Measurements from ENCODE around the gene RBM41.
A peak's percentile ranks its signal among the peaks of the same experiment; 100 is the strongest.
"Not testable (repeated sequence)": the region's sequence is repeated elsewhere in the genome, so short reads cannot be mapped to it uniquely, and the experiment has no call there.

The RBM41 gene

DNA sequence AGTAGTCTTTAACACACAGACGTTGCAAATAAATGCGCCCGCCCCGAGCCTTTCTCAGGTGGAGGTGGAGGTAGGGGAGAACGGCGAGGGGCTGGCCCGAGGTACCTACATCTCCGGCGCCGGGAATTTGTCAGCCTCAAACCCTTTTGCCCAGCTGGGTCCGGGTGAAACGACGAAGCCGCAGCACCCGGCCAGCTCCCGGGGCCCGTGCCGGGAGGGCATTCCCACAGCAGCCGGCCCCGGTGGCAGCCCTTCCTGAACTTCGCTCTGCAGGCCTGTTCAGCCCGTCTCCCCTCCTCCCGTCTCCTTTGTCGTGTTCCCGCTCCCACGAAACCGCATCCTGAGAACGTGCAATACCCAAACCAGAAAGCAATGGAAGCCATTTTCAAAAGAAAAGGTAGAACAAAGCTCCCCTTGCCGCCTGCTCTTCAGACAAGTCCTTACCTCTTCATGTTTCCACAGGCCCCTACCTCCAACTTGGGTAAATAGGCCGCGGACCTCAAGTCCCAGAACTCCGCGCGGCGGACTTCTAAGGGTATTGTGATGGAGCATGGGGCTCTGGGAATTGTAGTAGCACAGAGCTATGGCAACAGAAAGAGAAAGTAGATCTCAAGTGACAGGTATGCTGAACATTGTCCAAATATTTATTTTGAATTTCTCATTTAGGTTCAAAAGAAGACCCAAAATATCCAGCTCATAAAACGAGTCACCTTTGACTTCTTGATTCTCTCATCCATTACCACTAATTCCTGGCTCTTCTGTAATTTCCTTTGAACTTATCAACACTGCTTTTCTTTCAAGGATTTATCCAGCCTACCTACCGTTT, at the start of gene RBM41:
Gene RBM41 (minus strand): TSS at position 501 of the 826 bp plus-strand sequence. CDS start 49 bp downstream, at position 452.
- DNase-seq (ENCODE audit: low read depth) = peak; percentile 84
- H3K4me3 ChIP-seq (ENCODE audit: low read depth, low read length) = peak within 1 kb of the TSS; percentile 71
- TF ChIP-seq, protein P1, sequence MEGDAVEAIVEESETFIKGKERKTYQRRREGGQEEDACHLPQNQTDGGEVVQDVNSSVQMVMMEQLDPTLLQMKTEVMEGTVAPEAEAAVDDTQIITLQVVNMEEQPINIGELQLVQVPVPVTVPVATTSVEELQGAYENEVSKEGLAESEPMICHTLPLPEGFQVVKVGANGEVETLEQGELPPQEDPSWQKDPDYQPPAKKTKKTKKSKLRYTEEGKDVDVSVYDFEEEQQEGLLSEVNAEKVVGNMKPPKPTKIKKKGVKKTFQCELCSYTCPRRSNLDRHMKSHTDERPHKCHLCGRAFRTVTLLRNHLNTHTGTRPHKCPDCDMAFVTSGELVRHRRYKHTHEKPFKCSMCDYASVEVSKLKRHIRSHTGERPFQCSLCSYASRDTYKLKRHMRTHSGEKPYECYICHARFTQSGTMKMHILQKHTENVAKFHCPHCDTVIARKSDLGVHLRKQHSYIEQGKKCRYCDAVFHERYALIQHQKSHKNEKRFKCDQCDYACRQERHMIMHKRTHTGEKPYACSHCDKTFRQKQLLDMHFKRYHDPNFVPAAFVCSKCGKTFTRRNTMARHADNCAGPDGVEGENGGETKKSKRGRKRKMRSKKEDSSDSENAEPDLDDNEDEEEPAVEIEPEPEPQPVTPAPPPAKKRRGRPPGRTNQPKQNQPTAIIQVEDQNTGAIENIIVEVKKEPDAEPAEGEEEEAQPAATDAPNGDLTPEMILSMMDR (conservative IDR thresholded peaks at IDR 0.05; ENCODE audit: low read depth, low read length) = no peak

DNA sequence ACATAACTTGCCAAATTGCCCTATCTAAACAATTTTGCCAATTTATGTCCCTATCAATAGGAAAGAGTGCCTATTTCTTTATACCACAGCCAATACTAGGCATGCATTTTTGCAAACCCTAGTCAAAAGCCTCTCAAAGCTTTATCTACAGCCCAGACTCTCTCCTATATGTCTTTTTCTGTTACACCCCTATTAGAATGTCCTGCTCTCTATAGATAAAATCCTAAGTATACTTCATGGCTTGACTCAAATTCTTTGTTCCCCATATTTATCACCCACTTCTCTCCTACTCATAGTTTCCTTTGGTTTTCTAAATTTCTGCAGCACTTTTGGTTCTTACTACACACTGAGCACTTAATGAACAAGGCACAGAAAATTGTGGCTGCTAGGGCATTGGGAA, 49.6 kb upstream of the RBM41 start:
- TF ChIP-seq, protein P1 (conservative IDR thresholded peaks at IDR 0.05; ENCODE audit: low read depth, low read length) = no peak

DNA sequence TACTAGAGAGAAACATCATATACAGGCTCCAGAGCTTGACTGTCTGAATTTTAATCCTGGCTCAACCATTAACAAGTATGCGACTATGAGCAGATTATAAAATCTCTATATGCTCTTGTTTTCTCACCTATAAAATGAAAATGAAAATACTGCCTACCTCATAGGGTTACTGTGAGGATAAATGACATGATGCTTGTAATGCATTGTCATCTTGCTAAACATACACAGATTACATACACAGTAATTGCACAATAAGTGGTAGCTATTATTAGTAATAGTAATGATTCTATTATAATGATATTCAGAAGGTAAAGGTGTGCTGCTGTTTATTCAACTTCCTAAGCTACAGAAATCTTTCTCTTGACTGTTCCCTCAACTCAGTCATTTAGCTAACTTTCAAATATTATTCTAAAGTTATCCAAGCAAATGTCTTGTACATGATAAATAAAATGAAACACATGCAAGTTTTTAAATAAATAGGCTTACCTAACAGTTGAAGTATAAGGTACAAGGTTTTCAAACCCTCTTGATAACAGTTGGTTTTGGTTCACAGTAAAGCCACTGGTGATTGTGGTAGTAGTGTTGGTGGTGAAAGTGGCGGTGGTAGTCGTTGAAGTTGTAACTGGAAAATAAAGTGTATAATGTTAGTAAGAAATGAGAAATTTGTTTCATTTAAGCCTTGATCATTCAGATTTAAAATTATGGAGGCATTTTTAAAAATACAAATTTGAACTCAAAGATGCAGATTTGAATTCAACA, 48.7 kb upstream of the RBM41 start:
- H3K4me3 ChIP-seq (ENCODE audit: low read depth, low read length) = no peak overlapping the region
- no peak for DNase-seq (ENCODE audit: low read depth)
- TF ChIP-seq, protein P1 (conservative IDR thresholded peaks at IDR 0.05; ENCODE audit: low read depth, low read length) = no peak

More for the DNA sequence above, 49.6 kb upstream of the RBM41 start:
- no peak overlapping the region for H3K4me3 ChIP-seq (ENCODE audit: low read depth, low read length)
- no peak for DNase-seq (ENCODE audit: low read depth)

DNA sequence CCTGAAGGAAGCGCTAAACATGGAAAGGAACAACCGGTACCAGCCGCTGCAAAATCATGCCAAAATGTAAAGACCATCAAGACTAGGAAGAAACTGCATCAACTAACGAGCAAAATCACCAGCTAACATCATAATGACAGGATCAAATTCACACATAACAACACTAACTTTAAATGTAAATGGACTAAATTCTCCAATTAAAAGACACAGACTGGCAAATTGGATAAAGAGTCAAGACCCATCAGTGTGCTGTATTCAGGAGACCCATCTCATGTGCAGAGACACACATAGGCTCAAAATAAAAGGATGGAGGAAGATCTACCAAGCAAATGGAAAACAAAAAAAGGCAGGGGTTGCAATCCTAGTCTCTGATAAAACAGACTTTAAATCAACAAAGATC, 39.0 kb upstream of the RBM41 start:
- not testable (repeated sequence) for DNase-seq (ENCODE audit: low read depth); H3K4me3 ChIP-seq (ENCODE audit: low read depth, low read length)

DNA sequence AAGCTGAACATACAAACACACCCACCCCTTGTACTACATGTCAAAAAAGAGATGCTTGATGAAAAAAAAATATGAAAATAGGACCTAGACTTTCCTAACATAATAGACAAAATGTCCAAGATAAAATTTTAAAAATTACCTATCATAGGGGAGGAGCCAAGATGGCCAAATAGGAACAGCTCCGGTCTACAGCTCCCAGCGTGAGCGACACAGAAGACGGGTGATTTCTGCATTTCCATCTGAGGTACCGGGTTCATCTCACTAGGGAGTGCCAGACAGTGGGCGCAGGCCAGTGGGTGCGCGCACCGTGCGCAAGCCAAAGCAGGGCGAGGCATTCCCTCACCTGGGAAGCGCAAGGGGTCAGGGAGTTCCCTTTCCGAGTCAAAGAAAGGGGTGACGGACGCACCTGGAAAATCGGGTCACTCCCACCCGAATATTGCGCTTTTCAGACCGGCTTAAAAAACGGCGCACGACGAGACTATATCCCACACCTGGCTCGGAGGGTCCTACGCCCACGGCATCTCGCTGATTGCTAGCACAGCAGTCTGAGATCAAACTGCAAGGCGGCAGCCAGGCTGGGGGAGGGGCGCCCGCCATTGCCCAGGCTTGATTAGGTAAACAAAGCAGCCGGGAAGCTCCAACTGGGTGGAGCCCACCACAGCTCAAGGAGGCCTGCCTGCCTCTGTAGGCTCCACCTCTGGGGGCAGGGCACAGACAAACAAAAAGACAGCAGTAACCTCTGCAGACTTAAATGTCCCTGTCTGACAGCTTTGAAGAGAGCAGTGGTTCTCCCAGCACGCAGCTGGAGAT, 37.2 kb upstream of the RBM41 start:
- peak overlapping the region; percentile 14 for H3K4me3 ChIP-seq (ENCODE audit: low read depth, low read length)

DNA sequence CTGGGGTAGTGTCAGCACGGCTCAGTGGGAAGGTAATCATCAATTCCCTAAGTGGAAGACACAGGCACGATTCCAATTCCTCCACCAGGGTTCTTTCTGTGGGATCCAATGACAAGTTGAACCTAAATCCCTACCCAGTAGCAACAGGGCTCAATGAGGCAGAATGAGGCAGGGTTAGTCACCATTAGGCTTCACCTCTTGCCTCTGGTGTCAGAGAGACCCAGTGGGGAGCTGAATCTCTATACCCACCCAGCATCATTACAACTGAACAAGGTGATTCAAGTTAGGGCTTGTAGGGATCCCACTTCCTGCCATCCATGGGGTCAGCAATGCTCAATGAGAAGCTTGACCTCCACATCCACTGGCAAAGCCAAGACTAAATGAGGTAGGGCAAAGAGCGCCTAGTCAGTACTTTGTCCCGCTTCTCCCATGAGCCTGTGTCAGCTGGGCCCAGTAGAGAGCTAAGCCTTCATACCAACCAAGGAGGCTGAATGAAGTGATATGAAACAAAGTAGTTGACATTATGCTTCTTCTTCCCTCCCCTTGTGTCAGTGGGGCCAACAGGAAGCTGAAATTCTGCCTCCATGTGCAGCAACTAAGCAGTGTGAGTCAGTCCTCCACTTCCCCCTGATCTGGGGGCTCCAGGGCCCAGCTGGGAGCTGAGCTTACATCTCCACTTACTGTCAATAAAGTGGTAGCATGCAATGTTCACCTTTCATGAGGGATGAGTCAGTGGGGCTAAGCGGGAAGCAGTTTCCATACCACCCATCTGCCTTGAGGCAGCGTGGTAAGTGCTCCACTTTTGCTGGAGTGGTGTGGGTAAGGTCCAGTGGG, 36.4 kb upstream of the RBM41 start:
- TF ChIP-seq, protein P1 (conservative IDR thresholded peaks at IDR 0.05; ENCODE audit: low read depth, low read length) = no peak
- no peak overlapping the region for H3K4me3 ChIP-seq (ENCODE audit: low read depth, low read length)
- peak; percentile 51 for DNase-seq (ENCODE audit: low read depth)

More for the DNA sequence above, 37.2 kb upstream of the RBM41 start:
- DNase-seq (ENCODE audit: low read depth) = not testable (repeated sequence)

DNA sequence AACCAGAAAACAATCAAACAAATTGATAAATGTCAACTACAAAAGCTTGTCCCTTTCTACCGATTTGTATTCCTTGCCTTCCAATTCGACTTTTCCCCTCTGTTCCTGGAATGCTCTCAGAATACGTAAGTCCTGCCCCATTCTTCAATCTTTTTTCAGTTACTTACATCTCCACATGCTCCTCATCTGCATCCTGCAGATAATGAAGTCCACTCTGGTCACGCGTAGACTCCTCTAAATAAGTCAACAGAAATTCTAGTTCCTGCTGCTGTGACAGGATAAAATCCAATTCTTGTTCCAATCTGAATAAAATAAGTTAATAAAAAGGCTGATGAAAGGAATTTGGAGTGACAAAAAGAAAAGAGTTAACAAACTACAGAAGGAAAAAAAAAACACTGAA, 34.4 kb upstream of the RBM41 start:
- TF ChIP-seq, protein P1 (conservative IDR thresholded peaks at IDR 0.05; ENCODE audit: low read depth, low read length) = no peak
- no peak overlapping the region for H3K4me3 ChIP-seq (ENCODE audit: low read depth, low read length)
- DNase-seq (ENCODE audit: low read depth) = no peak
